Neutrophil (primary cell): ENCODE data around the gene SLC2A9.

Experiments
- H3K27ac ChIP-seq: fragments of 200-600 bp; sonication (generic); 2 replicates; pipeline ENCODE4 v1.5.1; 2016; ENCODE audit warnings: mild to moderate bottlenecking, moderate library complexity
- H3K27me3 ChIP-seq: fragments of 200-600 bp; sonication (generic); 2 replicates; pipeline ENCODE4 v1.6.0; 2016; ENCODE audit warnings: mild to moderate bottlenecking
- H3K36me3 ChIP-seq: fragments of 200-600 bp; sonication (generic); 2 replicates; pipeline ENCODE4 v1.5.1; 2017
- H3K4me1 ChIP-seq, 2 experiments: fragments of 200-600 bp in 1 of 2; sonication (generic) in 1 of 2; 1 replicate in 1 of 2; 2 replicates in 1 of 2; pipeline versions ENCODE4 v1.5.1 to v1.6.1; 2013 to 2016; ENCODE audit warnings: low read depth in 1 of 2, low read length in 1 of 2, mild to moderate bottlenecking in 1 of 2, moderate library complexity in 1 of 2; ENCODE audit not compliant: control insufficient read depth in 1 of 2, insufficient read depth in 1 of 2
- H3K4me3 ChIP-seq, 2 experiments: fragments of 200-600 bp in 1 of 2; sonication (generic) in 1 of 2; 1 replicate in 1 of 2; 2 replicates in 1 of 2; pipeline ENCODE4 v1.5.1; 2013 to 2016; ENCODE audit warnings: low read depth in 1 of 2, low read length in 1 of 2, mild to moderate bottlenecking in 1 of 2, moderate library complexity in 1 of 2
- H3K9me3 ChIP-seq: fragments of 200-600 bp; sonication (generic); 2 replicates; pipeline ENCODE4 v1.5.1; 2016
- TF ChIP-seq, protein P1 (sequence below): fragments of 200-600 bp; sonication (generic); IDR thresholded peaks from 2 replicates; pipeline ENCODE4 v1.5.1; 2016; ENCODE audit warnings: antibody characterized with exemption

SLC2A9 gene

DNA sequence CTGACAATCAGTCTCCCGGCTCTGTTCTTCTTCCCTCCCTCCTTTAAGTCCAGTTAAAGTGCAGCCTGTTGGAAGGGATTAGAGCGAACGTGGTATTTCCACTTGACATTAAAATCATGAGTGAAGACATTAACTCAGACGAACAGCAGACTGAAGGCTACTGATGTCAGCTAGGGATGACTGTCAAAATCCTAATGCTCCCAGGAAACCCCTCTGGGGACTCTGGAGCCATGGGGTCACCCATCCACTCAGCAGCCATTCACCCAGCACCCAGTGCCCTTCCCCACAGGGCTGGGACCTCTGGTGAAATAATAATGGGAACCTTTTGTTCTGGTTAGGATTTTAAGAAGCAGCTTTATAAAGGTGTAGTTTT is 126.0 kb downstream of the SLC2A9 start:
- Histone ChIP-seq H3K36me3 (no peaks in the 10 kb centered on the region), H3K4me3 (no peak overlapping the region), H3K27me3 (no peaks in the 10 kb centered on the region), H3K27ac (no peak overlapping the region), H3K9me3 (no peaks in the 10 kb centered on the region), H3K4me1 (no peaks in the 10 kb centered on the region)
- TF ChIP-seq, protein P1, sequence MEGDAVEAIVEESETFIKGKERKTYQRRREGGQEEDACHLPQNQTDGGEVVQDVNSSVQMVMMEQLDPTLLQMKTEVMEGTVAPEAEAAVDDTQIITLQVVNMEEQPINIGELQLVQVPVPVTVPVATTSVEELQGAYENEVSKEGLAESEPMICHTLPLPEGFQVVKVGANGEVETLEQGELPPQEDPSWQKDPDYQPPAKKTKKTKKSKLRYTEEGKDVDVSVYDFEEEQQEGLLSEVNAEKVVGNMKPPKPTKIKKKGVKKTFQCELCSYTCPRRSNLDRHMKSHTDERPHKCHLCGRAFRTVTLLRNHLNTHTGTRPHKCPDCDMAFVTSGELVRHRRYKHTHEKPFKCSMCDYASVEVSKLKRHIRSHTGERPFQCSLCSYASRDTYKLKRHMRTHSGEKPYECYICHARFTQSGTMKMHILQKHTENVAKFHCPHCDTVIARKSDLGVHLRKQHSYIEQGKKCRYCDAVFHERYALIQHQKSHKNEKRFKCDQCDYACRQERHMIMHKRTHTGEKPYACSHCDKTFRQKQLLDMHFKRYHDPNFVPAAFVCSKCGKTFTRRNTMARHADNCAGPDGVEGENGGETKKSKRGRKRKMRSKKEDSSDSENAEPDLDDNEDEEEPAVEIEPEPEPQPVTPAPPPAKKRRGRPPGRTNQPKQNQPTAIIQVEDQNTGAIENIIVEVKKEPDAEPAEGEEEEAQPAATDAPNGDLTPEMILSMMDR: no peak

DNA sequence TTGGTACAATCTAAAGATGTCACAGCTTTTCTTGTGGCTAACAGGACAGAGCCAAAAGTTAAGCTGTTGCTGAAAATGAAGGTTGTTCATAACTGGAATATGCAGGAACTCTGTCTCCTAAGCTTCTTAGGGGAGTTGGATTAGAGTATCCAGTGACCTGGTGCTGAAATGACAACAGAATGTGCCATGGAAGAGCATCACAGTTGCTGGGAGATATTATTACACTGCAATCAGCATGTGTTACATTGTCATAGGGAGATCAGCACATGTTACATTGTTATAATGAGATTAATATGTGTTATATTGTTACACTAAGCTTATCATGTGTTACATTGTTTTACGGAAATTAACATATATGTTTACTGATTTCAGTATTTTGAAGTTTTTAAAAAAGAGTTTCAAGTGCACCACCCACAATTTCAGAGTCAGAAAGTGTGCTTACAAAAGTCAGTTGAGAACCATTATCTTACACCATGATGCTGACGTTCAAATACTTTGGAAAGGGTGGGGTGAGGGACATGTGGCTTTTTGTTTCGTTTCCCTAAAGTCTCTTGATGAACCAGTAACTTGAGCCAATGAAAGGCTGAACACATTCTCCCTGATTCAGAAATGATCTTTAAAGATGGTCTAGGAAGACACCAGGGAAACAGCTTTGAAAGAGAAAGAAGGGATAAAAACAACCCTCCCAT is 126.5 kb downstream of the SLC2A9 start:
- Histone ChIP-seq H3K27me3 (no peaks in the 10 kb centered on the region), H3K9me3 (no peaks in the 10 kb centered on the region), H3K4me3 (no peak overlapping the region), H3K36me3 (no peaks in the 10 kb centered on the region), H3K4me1 (no peaks in the 10 kb centered on the region), H3K27ac (no peak overlapping the region)
- TF ChIP-seq, protein P1: no peak

DNA sequence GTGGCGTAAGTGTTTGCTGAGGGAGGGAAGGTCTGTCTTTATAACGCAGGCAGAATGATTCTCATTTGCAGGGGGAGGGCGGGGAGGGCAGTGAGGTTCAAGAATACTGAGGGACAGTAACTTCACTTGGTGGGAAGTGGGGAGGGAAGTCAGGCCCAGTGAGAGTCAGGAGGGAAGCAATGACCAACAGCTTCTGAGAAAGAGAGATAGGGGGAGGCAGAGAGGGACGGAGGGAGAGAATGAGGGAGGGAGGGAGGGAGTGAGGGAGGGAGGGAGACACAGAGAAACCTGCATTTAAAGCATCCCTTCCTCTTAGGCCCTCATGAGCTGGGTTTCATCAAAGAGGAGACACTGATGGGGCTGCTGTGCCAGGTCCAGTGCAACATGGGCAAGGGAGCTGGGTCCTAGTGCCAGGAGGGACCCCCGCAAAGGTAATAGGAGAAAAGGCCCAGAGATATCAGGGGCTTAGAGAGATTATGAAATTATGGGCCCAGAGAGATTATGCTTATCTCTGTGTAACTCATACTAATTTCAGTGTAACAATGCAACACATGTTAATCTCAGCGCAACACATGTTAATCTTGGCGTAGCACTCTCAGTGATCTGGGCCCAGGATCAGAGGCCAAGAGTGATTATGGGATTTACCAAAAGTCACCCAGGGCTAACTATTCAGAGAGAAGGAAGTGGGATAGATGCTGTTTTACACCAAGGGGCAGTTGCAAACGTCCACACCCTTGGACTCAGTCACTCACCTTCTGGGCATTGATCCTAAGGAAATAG is 127.8 kb downstream of the SLC2A9 start:
- Histone ChIP-seq H3K4me3 (no peak overlapping the region), H3K36me3 (no peaks in the 10 kb centered on the region), H3K27ac (no peak overlapping the region), H3K9me3 (no peaks in the 10 kb centered on the region), H3K27me3 (no peaks in the 10 kb centered on the region), H3K4me1 (no peaks in the 10 kb centered on the region)
- TF ChIP-seq, protein P1: no peak

DNA sequence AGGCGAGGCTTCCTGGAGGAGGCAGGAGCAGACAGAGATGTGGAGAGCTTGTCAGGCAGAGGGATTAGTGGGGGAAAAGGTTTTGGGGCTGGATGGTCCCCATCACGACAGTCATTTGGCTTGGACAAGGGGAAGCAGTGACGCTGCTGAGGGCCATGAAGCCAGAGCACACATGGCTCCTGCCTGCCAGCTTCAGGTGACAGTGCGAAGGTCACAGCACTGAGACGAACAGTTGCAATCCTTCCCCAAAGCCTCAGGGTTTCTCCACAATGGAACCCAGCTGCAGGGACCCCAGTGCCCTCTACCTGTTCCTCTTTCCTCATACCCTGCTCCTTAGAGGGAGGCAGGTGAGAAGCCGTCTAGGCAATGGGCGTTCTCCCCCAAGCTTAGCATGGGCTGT is 129.6 kb downstream of the SLC2A9 start:
- Histone ChIP-seq H3K4me3 (no peak overlapping the region), H3K9me3 (no peaks in the 10 kb centered on the region), H3K36me3 (no peaks in the 10 kb centered on the region), H3K27me3 (no peaks in the 10 kb centered on the region), H3K4me1 (no peaks in the 10 kb centered on the region), H3K27ac (no peak overlapping the region)
- TF ChIP-seq, protein P1: no peak

DNA sequence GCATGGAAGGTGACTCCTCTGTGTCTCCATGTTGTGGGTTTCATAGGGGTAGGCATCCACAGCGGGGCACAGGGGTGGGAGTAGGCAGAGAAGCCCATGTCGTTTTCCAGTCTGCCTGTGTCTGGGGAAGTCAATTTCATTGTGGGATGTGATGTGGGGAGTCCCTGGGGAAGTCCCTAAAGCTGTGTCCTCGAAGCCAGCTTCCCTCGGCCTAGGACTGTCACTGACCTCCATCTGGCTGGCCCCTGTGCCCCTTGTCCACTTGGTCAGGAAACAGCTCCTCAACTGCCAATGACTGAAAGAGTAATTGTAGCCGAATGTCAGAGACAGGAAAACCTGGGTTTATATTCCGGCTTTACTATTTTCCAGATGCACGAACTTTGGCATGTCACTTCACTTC is 130.2 kb downstream of the SLC2A9 start:
- H3K9me3 ChIP-seq: no peaks in the 10 kb centered on the region
- H3K27me3 ChIP-seq: no peaks in the 10 kb centered on the region
- H3K36me3 ChIP-seq: no peaks in the 10 kb centered on the region
- H3K27ac ChIP-seq: no peak overlapping the region
- TF ChIP-seq, protein P1: no peak
- no peak overlapping the region for H3K4me3 ChIP-seq
- no peaks in the 10 kb centered on the region for H3K4me1 ChIP-seq
